H1 (cell line): ENCODE data around the gene CADPS.

ENCODE experiments used
- CTCF ChIP-seq, 3 experiments: IDR thresholded peaks; 1 replicate in 2 of 3; 2 replicates in 1 of 3; pipeline versions ENCODE4 v1.5.1 to v1.6.1; 2011; ENCODE audit warnings: low read length in 3 of 3, mild to moderate bottlenecking in 3 of 3, inconsistent platforms in 2 of 3, low read depth in 1 of 3, moderate library complexity in 1 of 3; ENCODE audit not compliant: insufficient read depth in 1 of 3; ENCODE audit errors: control extremely low read depth in 1 of 3
- POLR2A ChIP-seq, 2 experiments: IDR thresholded peaks; 1 replicate in 1 of 2; 2 replicates in 1 of 2; pipeline ENCODE4 v1.6.1; 2011; ENCODE audit warnings: low read depth in 2 of 2, low read length in 2 of 2, mild to moderate bottlenecking in 2 of 2; ENCODE audit errors: control extremely low read depth in 1 of 2

GRCh38 chr3:62493109-62493801, 382.0 kb downstream of the CADPS start:
- peak in 2 of 3 experiments; percentile 30 to 62; a peak in 2 of 4 replicates for TF ChIP-seq CTCF (IDR thresholded peaks at IDR 0.05; ENCODE audit: control extremely low read depth in 1 of 3, insufficient read depth in 1 of 3, low read depth in 1 of 3, low read length in 3 of 3)
- no peak for TF ChIP-seq POLR2A (IDR thresholded peaks at IDR 0.05; ENCODE audit: control extremely low read depth in 1 of 2, low read depth in 2 of 2, low read length in 2 of 2)
